ENCODE data around the gene TTC9.

TTC9 gene

GRCh38 chr14:70724110-70724509 lies 82.4 kb downstream of the TTC9 start:
- intact Hi-C loops (cut with DNase I; ENCODE audit: low total_unique reads), result loop anchor here (10.0 kb wide), 1 partner anchor 99 kb away; no protein-coding TSS in a partner anchor
- no peak overlapping the region for H3K4me3 ChIP-seq
- H3K27ac ChIP-seq, result no peak overlapping the region
- no peaks in the 10 kb centered on the region for H3K9me3 ChIP-seq
- H3K36me3 ChIP-seq, result no peaks in the 10 kb centered on the region
- TF ChIP-seq CTCF (IDR thresholded peaks at IDR 0.05), result no peak
- H3K4me1 ChIP-seq, result no peaks in the 10 kb centered on the region
- no peak for DNase-seq
- peaks cover 0 to 13% of the 10 kb centered on the region in 2 donors for H3K27me3 ChIP-seq

GRCh38 chr14:70724944-70725343 lies 83.2 kb downstream of the TTC9 start:
- Histone ChIP-seq H3K27me3 (peaks cover 0 to 9% of the 10 kb centered on the region in 2 donors), H3K4me1 (no peaks in the 10 kb centered on the region), H3K27ac (no peak overlapping the region), H3K9me3 (no peaks in the 10 kb centered on the region), H3K4me3 (no peak overlapping the region), H3K36me3 (peaks cover 0 to under 1% (median 0%) of the 10 kb centered on the region in 3 donors)
- intact Hi-C loops (cut with DNase I; ENCODE audit: low total_unique reads), result loop anchor here (10.0 kb wide), 1 partner anchor 100 kb away; no protein-coding TSS in a partner anchor
- no peak for TF ChIP-seq CTCF (IDR thresholded peaks at IDR 0.05)
- DNase-seq, result no peak
